D721Med (cell line): ENCODE data around the gene CYP11A1.

Experiments used
- DNase-seq: peaks from one replicate; pipeline ENCODE4 v3.0.0; 2011; ENCODE audit warnings: low spot score; ENCODE audit not compliant: insufficient read length
- FAIRE-seq: peaks from 2 replicates; lab custom pipeline; 2011; peaks lifted over from hg19 to GRCh38; lab: Jason Lieb, UNC
- CTCF ChIP-seq: IDR thresholded peaks from 2 replicates; pipeline ENCODE4 v1.5.1; 2012; ENCODE audit warnings: mild to moderate bottlenecking, control low read depth; ENCODE audit not compliant: insufficient read depth; ENCODE audit errors: missing control alignments

Gene CYP11A1

GRCh38 chr15:74373731-74374647 lies 6.5 kb upstream of the CYP11A1 start:
- peak; percentile 93 for TF ChIP-seq CTCF
- FAIRE-seq (no peak), DNase-seq (peak; percentile 99)

GRCh38 chr15:74373056-74373650 lies 5.7 kb upstream of the CYP11A1 start:
- FAIRE-seq = no peak
- DNase-seq = no peak
- no peak for TF ChIP-seq CTCF

- DNase-seq = no peak
- FAIRE-seq = no peak
- no peak for TF ChIP-seq CTCF
Observed at GRCh38 chr15:74370471-74370870, 3.0 kb upstream of the CYP11A1 start.

GRCh38 chr15:74369756-74370155 lies 2.3 kb upstream of the CYP11A1 start:
- TF ChIP-seq CTCF = no peak
- no peak for FAIRE-seq
- no peak for DNase-seq

GRCh38 chr15:74369084-74369745 lies 1.8 kb upstream of the CYP11A1 start:
- TF ChIP-seq CTCF = no peak
- no peak for DNase-seq
- FAIRE-seq = no peak

GRCh38 chr15:74368121-74368520 lies 675 bp upstream of the CYP11A1 start:
- no peak for FAIRE-seq
- no peak for DNase-seq
- no peak for TF ChIP-seq CTCF
